OCI-LY1 (cell line): ENCODE data around the gene ADARB2.

Experiments used
- EZH2 ChIP-seq: fragments of 200-600 bp; sonication (generic), shearing (Covaris generic); IDR thresholded peaks from 2 replicates; pipeline ENCODE4 v1.8.0; 2017; ENCODE audit warnings: borderline replicate concordance, mixed run types, mild to moderate bottlenecking, antibody characterized with exemption, low read length, moderate library complexity, mixed read lengths
- TF ChIP-seq, protein P1 (sequence below): fragments of 200-600 bp; sonication (generic), shearing (Covaris generic); IDR thresholded peaks from 2 replicates; pipeline ENCODE4 v1.5.1; 2017; ENCODE audit warnings: mild to moderate bottlenecking, antibody characterized with exemption, low read length, moderate library complexity, mixed read lengths

DNA sequence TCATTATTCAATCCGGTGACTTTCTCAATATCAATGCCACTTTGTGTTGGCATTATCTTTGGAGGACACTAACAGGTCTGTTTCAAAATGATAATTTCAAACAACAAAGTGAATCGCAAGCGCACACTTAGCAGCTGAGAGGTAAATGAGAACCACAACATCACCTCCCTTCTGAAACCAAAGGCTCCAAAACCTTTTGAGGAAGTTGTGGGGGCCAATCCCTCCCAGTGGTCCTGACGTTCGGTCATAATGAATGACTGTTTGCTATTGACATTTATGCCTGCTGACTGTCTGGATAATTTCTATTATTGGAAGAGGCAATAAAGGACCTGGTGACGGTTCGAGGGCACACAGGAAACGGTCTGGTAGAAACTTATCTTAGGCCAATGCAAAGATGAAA is 1.8 kb downstream of the ADARB2 start:
- TF ChIP-seq, protein P1, sequence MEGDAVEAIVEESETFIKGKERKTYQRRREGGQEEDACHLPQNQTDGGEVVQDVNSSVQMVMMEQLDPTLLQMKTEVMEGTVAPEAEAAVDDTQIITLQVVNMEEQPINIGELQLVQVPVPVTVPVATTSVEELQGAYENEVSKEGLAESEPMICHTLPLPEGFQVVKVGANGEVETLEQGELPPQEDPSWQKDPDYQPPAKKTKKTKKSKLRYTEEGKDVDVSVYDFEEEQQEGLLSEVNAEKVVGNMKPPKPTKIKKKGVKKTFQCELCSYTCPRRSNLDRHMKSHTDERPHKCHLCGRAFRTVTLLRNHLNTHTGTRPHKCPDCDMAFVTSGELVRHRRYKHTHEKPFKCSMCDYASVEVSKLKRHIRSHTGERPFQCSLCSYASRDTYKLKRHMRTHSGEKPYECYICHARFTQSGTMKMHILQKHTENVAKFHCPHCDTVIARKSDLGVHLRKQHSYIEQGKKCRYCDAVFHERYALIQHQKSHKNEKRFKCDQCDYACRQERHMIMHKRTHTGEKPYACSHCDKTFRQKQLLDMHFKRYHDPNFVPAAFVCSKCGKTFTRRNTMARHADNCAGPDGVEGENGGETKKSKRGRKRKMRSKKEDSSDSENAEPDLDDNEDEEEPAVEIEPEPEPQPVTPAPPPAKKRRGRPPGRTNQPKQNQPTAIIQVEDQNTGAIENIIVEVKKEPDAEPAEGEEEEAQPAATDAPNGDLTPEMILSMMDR, result no peak
- no peak for TF ChIP-seq EZH2
